SK-N-SH treated with all-trans-retinoic acid at 6 μM for 48 hours (cell line): ENCODE measurements around the gene XPC.

ENCODE experiments used
- ATAC-seq: fragments of 200-7000 bp; cut with Tn5 transposase; 3 replicates; pipeline ENCODE4 v1.9.1; 2020; ENCODE audit warnings: mild to moderate bottlenecking, moderate library complexity
- ARNTL ChIP-seq: fragments of 450-650 bp; formaldehyde crosslinking; IDR thresholded peaks from 2 replicates; pipeline ENCODE4 v1.5.0; 2020; ENCODE audit warnings: low read depth, mild to moderate bottlenecking, moderate library complexity, borderline replicate concordance
- CSDC2 ChIP-seq: fragments of 250-450 bp; sonication (Bioruptor Pico); IDR thresholded peaks from 2 replicates; pipeline ENCODE4 v1.5.0; 2020; ENCODE audit warnings: mild to moderate bottlenecking, moderate library complexity
- CSRNP3 ChIP-seq: fragments of 250-450 bp; sonication (Bioruptor Pico); IDR thresholded peaks from 2 replicates; pipeline ENCODE4 v1.5.1; 2021; ENCODE audit warnings: mild to moderate bottlenecking, moderate library complexity
- ESRRG ChIP-seq: fragments of 250-450 bp; sonication (Bioruptor Pico); IDR thresholded peaks from 2 replicates; pipeline ENCODE4 v1.6.1; 2021; ENCODE audit warnings: mild to moderate bottlenecking
- GLIS3 ChIP-seq: fragments of 250-450 bp; sonication (Bioruptor Pico); IDR thresholded peaks from 2 replicates; pipeline ENCODE4 v1.5.0; 2020; ENCODE audit warnings: mild to moderate bottlenecking, moderate library complexity
- ISL1 ChIP-seq: fragments of 250-450 bp; sonication (Bioruptor Pico); IDR thresholded peaks from 2 replicates; pipeline ENCODE4 v2.1.2; 2022; ENCODE audit warnings: mild to moderate bottlenecking, moderate library complexity
- OSR1 ChIP-seq: fragments of 250-450 bp; sonication (Bioruptor Pico); IDR thresholded peaks from 2 replicates; pipeline ENCODE4 v1.8.0; 2022; ENCODE audit warnings: moderate library complexity, mild to moderate bottlenecking, inconsistent platforms
- PPARA ChIP-seq: fragments of 250-450 bp; sonication (Bioruptor Pico); IDR thresholded peaks from 2 replicates; pipeline ENCODE4 v1.5.0; 2020; ENCODE audit warnings: mild to moderate bottlenecking, borderline replicate concordance
- RARB ChIP-seq: fragments of 250-450 bp; sonication (Bioruptor Pico); IDR thresholded peaks from 2 replicates; pipeline ENCODE4 v1.8.0; 2021; ENCODE audit warnings: mild to moderate bottlenecking, moderate library complexity
- SNAI2 ChIP-seq: fragments of 250-450 bp; sonication (Bioruptor Pico); IDR thresholded peaks from 2 replicates; pipeline ENCODE4 v1.5.0; 2020; ENCODE audit warnings: mild to moderate bottlenecking, moderate library complexity
- TCF4 ChIP-seq: fragments of 250-450 bp; sonication (Bioruptor Pico); IDR thresholded peaks from 2 replicates; pipeline ENCODE4 v1.8.0; 2021; ENCODE audit warnings: mild to moderate bottlenecking, moderate library complexity, borderline replicate concordance
- TOX ChIP-seq: fragments of 250-450 bp; sonication (Bioruptor Pico); IDR thresholded peaks from 2 replicates; pipeline ENCODE4 v1.8.0; 2021; ENCODE audit warnings: mild to moderate bottlenecking, moderate library complexity, borderline replicate concordance
- ZFP3 ChIP-seq: fragments of 250-450 bp; sonication (Bioruptor Pico); IDR thresholded peaks from 2 replicates; pipeline ENCODE4 v1.5.0; 2020; ENCODE audit warnings: mild to moderate bottlenecking, moderate library complexity
- ZFP30 ChIP-seq: fragments of 450-650 bp; formaldehyde crosslinking; IDR thresholded peaks from 2 replicates; pipeline ENCODE4 v1.5.0; 2022; ENCODE audit warnings: mild to moderate bottlenecking, moderate library complexity
- ZNF565 ChIP-seq: fragments of 450-650 bp; formaldehyde crosslinking; conservative IDR thresholded peaks from 2 replicates; pipeline ENCODE4 v1.5.0; 2020; ENCODE audit warnings: low read depth, mild to moderate bottlenecking, moderate library complexity
- ZNF70 ChIP-seq: fragments of 450-650 bp; formaldehyde crosslinking; IDR thresholded peaks from 2 replicates; pipeline ENCODE4 v1.5.0; 2020; ENCODE audit warnings: mild to moderate bottlenecking, moderate library complexity
- ZNF8 ChIP-seq: fragments of 450-650 bp; formaldehyde crosslinking; IDR thresholded peaks from 2 replicates; pipeline ENCODE4 v1.5.0; 2020; ENCODE audit warnings: mild to moderate bottlenecking, moderate library complexity
- TF ChIP-seq, protein P1 (sequence below): fragments of 250-450 bp; sonication (Bioruptor Pico); IDR thresholded peaks from 2 replicates; pipeline ENCODE4 v1.8.0; 2021; ENCODE audit warnings: low read depth, mild to moderate bottlenecking, moderate library complexity, borderline replicate concordance
- TF ChIP-seq, protein P2 (sequence below): fragments of 250-450 bp; sonication (Bioruptor Pico); IDR thresholded peaks from 2 replicates; pipeline ENCODE4 v1.5.0; 2020; ENCODE audit warnings: mild to moderate bottlenecking, moderate library complexity
- TF ChIP-seq, protein P3 (sequence below): fragments of 250-450 bp; sonication (Bioruptor Pico); IDR thresholded peaks from 2 replicates; pipeline ENCODE4 v1.8.0; 2020; ENCODE audit warnings: mild to moderate bottlenecking, moderate library complexity, borderline replicate concordance

The XPC gene

DNA sequence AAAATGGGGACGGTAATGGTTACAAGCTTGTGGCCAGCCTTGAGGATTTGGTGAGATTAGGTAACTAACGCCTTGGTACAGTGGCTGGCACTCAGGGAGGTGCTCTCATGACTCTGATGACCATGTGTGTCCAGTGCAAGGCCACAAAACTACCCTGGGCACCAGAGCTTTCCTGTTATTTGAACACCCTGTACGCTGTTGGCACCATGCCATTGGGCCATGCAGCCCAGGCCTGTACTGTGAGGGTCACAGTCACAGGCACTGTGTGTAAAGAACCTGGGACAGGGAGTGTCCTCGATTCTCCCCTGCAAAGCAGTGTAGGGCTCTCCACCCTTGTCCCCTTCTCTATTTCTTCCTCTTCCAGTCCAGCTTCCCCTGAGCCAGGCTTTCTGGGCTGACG is 47.3 kb downstream of the XPC start (continued):
- TF ChIP-seq, protein P1, sequence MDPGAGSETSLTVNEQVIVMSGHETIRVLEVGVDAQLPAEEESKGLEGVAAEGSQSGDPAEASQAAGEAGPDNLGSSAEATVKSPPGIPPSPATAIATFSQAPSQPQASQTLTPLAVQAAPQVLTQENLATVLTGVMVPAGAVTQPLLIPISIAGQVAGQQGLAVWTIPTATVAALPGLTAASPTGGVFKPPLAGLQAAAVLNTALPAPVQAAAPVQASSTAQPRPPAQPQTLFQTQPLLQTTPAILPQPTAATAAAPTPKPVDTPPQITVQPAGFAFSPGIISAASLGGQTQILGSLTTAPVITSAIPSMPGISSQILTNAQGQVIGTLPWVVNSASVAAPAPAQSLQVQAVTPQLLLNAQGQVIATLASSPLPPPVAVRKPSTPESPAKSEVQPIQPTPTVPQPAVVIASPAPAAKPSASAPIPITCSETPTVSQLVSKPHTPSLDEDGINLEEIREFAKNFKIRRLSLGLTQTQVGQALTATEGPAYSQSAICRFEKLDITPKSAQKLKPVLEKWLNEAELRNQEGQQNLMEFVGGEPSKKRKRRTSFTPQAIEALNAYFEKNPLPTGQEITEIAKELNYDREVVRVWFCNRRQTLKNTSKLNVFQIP, result no peak
- TF ChIP-seq, all 23 proteins: peak for 0

DNA sequence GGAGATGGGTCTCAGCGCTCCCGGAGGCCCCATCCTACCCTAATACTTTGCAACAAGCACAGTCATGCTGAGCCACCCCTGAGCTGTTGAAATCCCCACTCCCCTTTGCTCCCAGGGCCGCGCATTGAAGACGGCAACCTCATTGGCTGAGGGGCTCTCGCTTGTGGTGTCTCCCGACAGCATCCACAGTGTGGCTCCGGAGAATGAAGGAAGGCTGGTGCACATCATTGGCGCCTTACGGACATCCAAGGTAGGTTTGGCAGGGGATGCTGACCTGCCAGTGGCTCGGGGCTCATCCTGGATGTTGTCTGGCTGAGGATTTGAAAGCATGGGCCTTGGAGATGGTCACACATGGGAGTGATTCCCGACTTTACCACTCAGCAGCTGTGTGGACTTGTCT is 47.7 kb downstream of the XPC start:
- ATAC-seq, result no peak
- no peak for TF ChIP-seq GLIS3 (CRISPR knock-in tag)
- no peak for TF ChIP-seq ZFP30

GRCh38 chr3:14130230-14130629 is 48.2 kb downstream of the XPC start:
- TF ChIP-seq CSDC2 (CRISPR knock-in tag) (no peak), ARNTL (CRISPR knock-in tag) (no peak), ESRRG (CRISPR knock-in tag) (no peak), ZNF8 (no peak), OSR1 (no peak), SNAI2 (CRISPR knock-in tag) (no peak), ZFP3 (no peak), ZNF70 (CRISPR knock-in tag) (no peak), TCF4 (CRISPR knock-in tag) (no peak), PPARA (CRISPR knock-in tag) (no peak), TOX (no peak), ZFP30 (no peak), ISL1 (no peak), CSRNP3 (no peak)
- TF ChIP-seq, protein P2, sequence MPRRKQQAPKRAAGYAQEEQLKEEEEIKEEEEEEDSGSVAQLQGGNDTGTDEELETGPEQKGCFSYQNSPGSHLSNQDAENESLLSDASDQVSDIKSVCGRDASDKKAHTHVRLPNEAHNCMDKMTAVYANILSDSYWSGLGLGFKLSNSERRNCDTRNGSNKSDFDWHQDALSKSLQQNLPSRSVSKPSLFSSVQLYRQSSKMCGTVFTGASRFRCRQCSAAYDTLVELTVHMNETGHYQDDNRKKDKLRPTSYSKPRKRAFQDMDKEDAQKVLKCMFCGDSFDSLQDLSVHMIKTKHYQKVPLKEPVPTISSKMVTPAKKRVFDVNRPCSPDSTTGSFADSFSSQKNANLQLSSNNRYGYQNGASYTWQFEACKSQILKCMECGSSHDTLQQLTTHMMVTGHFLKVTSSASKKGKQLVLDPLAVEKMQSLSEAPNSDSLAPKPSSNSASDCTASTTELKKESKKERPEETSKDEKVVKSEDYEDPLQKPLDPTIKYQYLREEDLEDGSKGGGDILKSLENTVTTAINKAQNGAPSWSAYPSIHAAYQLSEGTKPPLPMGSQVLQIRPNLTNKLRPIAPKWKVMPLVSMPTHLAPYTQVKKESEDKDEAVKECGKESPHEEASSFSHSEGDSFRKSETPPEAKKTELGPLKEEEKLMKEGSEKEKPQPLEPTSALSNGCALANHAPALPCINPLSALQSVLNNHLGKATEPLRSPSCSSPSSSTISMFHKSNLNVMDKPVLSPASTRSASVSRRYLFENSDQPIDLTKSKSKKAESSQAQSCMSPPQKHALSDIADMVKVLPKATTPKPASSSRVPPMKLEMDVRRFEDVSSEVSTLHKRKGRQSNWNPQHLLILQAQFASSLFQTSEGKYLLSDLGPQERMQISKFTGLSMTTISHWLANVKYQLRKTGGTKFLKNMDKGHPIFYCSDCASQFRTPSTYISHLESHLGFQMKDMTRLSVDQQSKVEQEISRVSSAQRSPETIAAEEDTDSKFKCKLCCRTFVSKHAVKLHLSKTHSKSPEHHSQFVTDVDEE, result no peak
- TF ChIP-seq, protein P3, sequence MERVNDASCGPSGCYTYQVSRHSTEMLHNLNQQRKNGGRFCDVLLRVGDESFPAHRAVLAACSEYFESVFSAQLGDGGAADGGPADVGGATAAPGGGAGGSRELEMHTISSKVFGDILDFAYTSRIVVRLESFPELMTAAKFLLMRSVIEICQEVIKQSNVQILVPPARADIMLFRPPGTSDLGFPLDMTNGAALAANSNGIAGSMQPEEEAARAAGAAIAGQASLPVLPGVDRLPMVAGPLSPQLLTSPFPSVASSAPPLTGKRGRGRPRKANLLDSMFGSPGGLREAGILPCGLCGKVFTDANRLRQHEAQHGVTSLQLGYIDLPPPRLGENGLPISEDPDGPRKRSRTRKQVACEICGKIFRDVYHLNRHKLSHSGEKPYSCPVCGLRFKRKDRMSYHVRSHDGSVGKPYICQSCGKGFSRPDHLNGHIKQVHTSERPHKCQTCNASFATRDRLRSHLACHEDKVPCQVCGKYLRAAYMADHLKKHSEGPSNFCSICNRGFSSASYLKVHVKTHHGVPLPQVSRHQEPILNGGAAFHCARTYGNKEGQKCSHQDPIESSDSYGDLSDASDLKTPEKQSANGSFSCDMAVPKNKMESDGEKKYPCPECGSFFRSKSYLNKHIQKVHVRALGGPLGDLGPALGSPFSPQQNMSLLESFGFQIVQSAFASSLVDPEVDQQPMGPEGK (CRISPR knock-in tag), result no peak
- no peak for ATAC-seq

- ATAC-seq, result no peak
- TF ChIP-seq CSRNP3 (no peak), ZNF565 (no peak), ARNTL (CRISPR knock-in tag) (no peak), OSR1 (no peak), RARB (no peak), ZNF70 (CRISPR knock-in tag) (no peak), TOX (no peak)
- TF ChIP-seq, protein P3 (CRISPR knock-in tag), result no peak
These were observed 49.1 kb downstream of the XPC start for GRCh38 chr3:14129296-14129695.
